GM13977 (cell line): Measurements from ENCODE around the gene CREBRF.

Source experiments
- DNase-seq: peaks from one replicate; pipeline ENCODE4 v3.0.0; 2012; ENCODE audit warnings: low spot score
- in situ Hi-C: fragments of 300-500 bp; cut with MboI; formaldehyde crosslinking; loops from one replicate; pipeline ENCODE4 v1.12.0; 2022; ENCODE audit warnings: low sequenced_read_pairs, low pct_unique_long_range_greater_than_20kb, mixed read lengths, inconsistent platforms; ENCODE audit not compliant: unreplicated experiment
- TF ChIP-seq, protein P1 (sequence below): IDR thresholded peaks from 2 replicates; pipeline ENCODE4 v1.5.1; 2012; ENCODE audit warnings: mild to moderate bottlenecking, control low read depth; ENCODE audit not compliant: insufficient read depth; ENCODE audit errors: extremely low read depth, missing control alignments

The CREBRF gene

GRCh38 chr5:173078878-173079277 is 22.7 kb downstream of the CREBRF start:
- in situ Hi-C loops = no loop called here
- no peak for DNase-seq
- TF ChIP-seq, protein P1, sequence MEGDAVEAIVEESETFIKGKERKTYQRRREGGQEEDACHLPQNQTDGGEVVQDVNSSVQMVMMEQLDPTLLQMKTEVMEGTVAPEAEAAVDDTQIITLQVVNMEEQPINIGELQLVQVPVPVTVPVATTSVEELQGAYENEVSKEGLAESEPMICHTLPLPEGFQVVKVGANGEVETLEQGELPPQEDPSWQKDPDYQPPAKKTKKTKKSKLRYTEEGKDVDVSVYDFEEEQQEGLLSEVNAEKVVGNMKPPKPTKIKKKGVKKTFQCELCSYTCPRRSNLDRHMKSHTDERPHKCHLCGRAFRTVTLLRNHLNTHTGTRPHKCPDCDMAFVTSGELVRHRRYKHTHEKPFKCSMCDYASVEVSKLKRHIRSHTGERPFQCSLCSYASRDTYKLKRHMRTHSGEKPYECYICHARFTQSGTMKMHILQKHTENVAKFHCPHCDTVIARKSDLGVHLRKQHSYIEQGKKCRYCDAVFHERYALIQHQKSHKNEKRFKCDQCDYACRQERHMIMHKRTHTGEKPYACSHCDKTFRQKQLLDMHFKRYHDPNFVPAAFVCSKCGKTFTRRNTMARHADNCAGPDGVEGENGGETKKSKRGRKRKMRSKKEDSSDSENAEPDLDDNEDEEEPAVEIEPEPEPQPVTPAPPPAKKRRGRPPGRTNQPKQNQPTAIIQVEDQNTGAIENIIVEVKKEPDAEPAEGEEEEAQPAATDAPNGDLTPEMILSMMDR = no peak

- TF ChIP-seq, protein P1 = no peak
- in situ Hi-C loops = no loop called here
- DNase-seq = no peak
Measured at GRCh38 chr5:173089581-173089980, 33.4 kb downstream of the CREBRF start.

GRCh38 chr5:173090639-173091038 is 34.5 kb downstream of the CREBRF start:
- in situ Hi-C loops = no loop called here
- no peak for DNase-seq
- TF ChIP-seq, protein P1 = no peak

GRCh38 chr5:173091981-173092380 is 35.8 kb downstream of the CREBRF start:
- DNase-seq = no peak
- TF ChIP-seq, protein P1 = no peak
- in situ Hi-C loops = no loop called here

GRCh38 chr5:173093606-173094005 is 37.5 kb downstream of the CREBRF start:
- no peak for DNase-seq
- in situ Hi-C loops = no loop called here
- TF ChIP-seq, protein P1 = no peak

- DNase-seq = no peak
Measured at GRCh38 chr5:173094012-173094661, 38.0 kb downstream of the CREBRF start.

More at GRCh38 chr5:173094012-173094661, 38.0 kb downstream of the CREBRF start:
- TF ChIP-seq, protein P1 = no peak
- in situ Hi-C loops = no loop called here
